ENCODE results near the gene POGZ. TPM values are rescaled to one million over a fixed set of nuclear protein-coding genes. Genes with fewer than 3 reads are reported as not detected.

POGZ gene, protein sequence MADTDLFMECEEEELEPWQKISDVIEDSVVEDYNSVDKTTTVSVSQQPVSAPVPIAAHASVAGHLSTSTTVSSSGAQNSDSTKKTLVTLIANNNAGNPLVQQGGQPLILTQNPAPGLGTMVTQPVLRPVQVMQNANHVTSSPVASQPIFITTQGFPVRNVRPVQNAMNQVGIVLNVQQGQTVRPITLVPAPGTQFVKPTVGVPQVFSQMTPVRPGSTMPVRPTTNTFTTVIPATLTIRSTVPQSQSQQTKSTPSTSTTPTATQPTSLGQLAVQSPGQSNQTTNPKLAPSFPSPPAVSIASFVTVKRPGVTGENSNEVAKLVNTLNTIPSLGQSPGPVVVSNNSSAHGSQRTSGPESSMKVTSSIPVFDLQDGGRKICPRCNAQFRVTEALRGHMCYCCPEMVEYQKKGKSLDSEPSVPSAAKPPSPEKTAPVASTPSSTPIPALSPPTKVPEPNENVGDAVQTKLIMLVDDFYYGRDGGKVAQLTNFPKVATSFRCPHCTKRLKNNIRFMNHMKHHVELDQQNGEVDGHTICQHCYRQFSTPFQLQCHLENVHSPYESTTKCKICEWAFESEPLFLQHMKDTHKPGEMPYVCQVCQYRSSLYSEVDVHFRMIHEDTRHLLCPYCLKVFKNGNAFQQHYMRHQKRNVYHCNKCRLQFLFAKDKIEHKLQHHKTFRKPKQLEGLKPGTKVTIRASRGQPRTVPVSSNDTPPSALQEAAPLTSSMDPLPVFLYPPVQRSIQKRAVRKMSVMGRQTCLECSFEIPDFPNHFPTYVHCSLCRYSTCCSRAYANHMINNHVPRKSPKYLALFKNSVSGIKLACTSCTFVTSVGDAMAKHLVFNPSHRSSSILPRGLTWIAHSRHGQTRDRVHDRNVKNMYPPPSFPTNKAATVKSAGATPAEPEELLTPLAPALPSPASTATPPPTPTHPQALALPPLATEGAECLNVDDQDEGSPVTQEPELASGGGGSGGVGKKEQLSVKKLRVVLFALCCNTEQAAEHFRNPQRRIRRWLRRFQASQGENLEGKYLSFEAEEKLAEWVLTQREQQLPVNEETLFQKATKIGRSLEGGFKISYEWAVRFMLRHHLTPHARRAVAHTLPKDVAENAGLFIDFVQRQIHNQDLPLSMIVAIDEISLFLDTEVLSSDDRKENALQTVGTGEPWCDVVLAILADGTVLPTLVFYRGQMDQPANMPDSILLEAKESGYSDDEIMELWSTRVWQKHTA (N-terminal part only)
- 162 TPM for polyA plus RNA-seq (ENCODE audit: insufficient read length)
- long read RNA-seq, donor 1, partial matches to known transcripts: 52 of 56 reads
- long read RNA-seq, donor 1, other reads (novel, unspliced or antisense): 0 of 56 reads
- long read RNA-seq, donor 2, full-length matches to known transcripts: 7 of 58 reads
- long read RNA-seq, donor 2, partial matches to known transcripts: 51 of 58 reads
- long read RNA-seq, donor 2, other reads (novel, unspliced or antisense): 0 of 58 reads
- long read RNA-seq, donor 3, full-length matches to known transcripts: 9 of 48 reads
- long read RNA-seq, donor 3, partial matches to known transcripts: 39 of 48 reads
- long read RNA-seq, donor 3, other reads (novel, unspliced or antisense): 0 of 48 reads
- long read RNA-seq, donor 4, partial matches to known transcripts: 0 of 2 reads
- long read RNA-seq, donor 4, other reads (novel, unspliced or antisense): 0 of 2 reads
- long read RNA-seq, donor 5, full-length matches to known transcripts: 4 of 15 reads
- long read RNA-seq, donor 5, partial matches to known transcripts: 11 of 15 reads
- long read RNA-seq, donor 5, other reads (novel, unspliced or antisense): 0 of 15 reads
- long read RNA-seq, donor 6, partial matches to known transcripts: 18 of 23 reads
- long read RNA-seq, donor 6, other reads (novel, unspliced or antisense): 0 of 23 reads
- long read RNA-seq, donor 7, full-length matches to known transcripts: 8 of 122 reads
- long read RNA-seq, donor 7, partial matches to known transcripts: 114 of 122 reads
- long read RNA-seq, donor 7, other reads (novel, unspliced or antisense): 0 of 122 reads
- long read RNA-seq, donor 8, full-length matches to known transcripts: 6 of 20 reads
- long read RNA-seq, donor 8, partial matches to known transcripts: 14 of 20 reads
- long read RNA-seq, donor 8, other reads (novel, unspliced or antisense): 0 of 20 reads

DNA sequence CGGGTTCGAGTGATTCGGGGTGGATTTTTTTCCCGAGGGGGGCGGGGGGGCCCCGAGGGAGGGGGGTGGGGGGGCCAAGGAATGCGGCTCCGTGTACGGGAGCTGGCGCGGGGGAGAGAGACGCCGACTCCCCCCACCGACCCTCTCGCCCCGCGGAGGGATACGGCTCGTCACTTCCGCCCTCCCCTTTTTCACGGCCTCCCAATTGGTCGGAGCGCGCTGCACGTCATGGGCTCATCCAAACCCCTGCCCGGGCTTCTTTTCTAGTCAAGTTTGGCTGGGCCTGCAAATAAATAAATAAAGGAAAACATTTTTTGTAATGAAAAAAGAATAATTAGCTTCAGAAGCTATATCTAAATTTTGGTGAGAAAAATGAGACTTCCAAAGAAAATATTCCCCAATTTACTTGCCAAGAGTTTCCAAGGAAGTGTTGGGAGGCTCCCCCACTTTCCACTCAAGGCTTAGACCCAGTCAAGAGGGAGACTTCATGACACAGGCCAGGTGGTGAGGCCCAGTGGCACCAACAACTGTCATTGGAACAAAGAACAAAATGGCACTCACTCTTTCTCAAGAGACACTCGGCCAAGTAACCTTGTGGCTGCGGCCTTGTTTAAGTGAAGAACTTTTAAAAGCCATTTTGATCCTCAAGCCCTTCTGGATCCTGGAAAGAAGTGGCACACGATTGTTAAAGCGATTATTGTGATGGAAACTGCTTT is at the start of gene POGZ:
POGZ (minus strand) TSS at position 164 of the 716 bp plus-strand sequence. CDS start 17,290 bp downstream, outside the sequence.
- peak; percentile 95 for DNase-seq

DNA sequence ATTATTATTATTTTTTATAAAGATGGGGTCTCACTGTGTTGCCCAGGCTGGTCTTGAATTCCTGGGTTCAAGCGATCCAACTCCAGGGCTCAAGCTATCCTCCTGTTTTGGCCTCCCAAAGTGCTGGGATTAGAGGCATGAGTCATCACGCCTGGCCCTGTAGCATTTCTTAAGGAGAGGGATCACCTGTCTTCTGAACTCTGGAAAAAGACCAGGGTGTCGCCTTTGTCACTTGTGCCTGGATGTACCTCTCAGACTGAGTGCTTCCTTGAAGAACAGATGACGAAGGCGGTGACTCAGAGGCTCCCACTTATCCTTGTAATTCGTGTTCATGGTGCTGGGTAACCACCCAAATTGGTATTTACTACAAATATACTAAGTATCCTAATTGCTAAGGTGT is 49.5 kb upstream of the POGZ start:
- no peak for DNase-seq

GRCh38 chr1:151504759-151505158 is 45.5 kb upstream of the POGZ start:
- DNase-seq: no peak

DNA sequence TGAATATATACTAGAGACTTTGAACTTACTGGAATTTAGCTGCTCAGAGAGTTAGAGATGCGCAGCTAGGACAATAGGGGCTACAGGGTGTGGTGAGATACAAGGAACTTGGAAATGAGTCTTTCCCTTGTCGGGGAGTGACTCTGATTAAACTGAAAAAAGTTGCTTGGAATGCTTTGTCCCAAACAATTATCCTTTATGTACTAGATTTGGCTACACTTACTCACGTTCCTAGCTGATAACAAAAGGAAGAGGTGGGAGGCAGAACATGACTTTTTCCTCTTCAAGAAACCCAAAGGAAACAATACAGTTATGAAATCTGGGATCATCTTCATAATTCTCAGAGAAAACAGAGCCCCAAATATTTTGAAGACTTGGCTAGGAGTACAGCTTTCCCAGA is 45.0 kb upstream of the POGZ start:
- DNase-seq: no peak

GRCh38 chr1:151502859-151503780 is 43.8 kb upstream of the POGZ start:
- DNase-seq: no peak

GRCh38 chr1:151502035-151502700 is 42.9 kb upstream of the POGZ start:
- no peak for DNase-seq

DNA sequence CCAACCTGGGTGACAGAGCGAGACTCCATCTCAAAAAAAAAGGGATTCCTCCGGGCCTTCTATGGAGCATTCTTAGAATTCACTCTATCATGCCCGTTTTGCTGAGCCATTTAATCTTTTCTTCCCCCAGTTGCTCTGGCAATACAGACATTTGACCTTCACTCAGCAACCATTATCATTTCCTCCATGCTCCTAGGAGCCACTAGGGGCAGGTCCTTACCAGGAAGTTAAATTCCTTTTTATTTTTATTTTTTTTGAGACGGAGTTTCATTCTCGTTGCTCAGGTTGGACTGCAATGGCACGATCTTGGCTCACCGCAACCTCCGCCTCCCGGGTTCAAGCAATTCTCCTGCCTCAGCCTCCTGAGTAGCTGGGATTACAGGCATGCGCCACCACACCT is 42.2 kb upstream of the POGZ start:
- DNase-seq: no peak

DNA sequence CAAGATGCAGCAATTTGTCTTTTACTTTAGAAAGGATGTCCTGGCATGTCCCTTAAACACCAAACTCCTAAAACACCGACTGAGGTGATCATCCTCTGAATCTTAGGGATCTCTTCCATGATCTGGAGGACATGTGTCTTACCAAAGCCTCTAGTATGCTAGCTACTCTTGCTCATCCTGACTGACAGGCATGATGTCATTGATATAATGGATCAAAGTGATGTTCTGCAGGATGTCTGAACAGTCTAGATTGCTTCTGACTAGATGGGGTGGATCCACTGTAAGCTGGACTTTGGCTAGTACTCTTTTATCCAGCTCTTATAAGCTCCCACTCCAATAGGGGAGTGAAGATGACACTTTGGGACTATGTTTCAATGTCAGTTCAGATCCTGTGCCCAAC is 40.6 kb upstream of the POGZ start:
- no peak for DNase-seq

DNA sequence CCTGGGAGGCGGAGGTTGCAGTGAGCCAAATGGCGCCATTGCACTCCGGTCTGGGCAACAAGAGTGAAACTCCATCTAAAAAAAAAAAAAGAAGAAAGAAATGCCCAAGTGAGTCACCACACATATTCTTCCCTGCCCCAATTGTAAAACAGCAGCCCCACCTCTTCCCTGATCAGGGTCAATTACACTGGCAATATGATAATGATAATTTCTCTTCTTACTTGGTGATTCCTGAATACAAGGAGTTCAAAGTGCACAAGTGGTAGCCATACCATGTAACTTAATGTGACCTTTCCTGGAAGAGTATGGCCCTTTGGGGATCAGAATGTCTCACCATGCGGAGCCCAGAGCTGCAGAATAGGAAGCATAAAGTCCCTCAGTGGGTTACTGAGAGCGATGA is 40.1 kb upstream of the POGZ start:
- DNase-seq: no peak

DNA sequence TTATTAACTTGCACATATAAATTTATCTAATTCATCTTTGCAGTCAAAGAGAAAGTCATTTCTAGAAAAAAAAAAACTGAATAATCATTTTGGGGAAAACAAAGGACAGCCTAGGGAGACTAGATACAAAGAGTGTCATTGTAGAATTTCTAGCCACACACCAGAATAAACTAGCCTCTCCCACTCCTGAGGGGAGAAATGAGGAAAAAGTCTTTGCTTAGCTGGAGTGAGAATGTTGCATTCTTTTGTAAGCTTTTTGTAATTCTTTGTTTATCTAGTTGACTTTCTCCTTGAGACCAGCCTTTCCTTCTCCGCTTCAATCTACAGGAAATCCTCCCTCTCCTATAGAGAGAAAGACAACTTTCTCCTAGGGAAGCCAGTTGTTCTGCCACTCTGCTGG is 36.0 kb upstream of the POGZ start:
- DNase-seq: no peak

GRCh38 chr1:151494741-151495281 is 35.5 kb upstream of the POGZ start:
- no peak for DNase-seq

DNA sequence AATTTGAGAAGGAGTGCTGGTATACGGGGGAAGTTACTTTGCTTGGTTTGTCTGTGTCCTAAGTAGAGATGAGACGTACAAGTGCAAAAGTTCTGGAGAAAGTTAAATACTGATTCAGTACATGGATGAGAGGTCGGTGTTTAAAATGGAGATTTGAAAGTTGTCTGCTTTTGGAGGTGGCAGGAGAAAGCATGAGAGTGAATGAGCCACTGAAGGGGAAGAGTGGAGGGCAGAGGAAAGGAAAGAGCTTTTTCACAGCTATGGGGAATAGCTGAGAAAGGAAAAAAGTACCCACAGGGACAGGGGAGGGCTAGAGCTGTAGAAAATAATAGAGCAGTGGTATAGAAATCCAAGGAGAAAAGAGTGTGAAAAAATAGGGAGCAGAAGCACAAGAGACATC is 33.7 kb upstream of the POGZ start:
- no peak for DNase-seq

- DNase-seq: no peak
Observed at GRCh38 chr1:151492120-151492519, 32.8 kb upstream of the POGZ start.

- no peak for DNase-seq
Observed at GRCh38 chr1:151491641-151492040, 32.3 kb upstream of the POGZ start.

GRCh38 chr1:151486557-151486956 is 27.3 kb upstream of the POGZ start:
- DNase-seq: no peak

DNA sequence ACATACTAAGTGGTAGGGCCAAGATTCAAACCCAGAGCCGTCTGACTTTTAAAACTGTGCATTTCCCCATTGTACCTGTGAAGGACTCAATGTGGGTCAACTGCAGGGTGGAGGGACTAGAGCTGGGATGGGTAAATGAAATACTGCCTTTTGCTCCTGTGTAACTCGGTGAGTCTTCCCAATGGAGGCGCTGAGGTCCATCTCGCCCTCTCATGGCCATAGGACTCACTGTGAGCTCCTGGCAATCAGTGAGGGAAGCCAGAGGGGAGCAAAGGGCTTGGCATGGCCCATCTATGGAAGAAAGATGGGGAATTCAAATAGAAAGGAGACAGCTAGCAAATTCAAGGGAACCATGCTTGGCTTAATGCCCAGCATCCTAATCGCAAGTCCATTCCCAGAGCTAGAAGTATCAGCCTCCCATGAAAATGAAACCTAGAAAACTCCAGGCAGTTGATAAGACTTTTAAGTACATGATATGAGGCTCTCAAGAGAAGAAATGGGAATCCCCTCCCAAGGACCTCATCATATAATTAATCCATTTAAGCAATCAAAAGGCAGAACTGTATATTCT is 26.5 kb upstream of the POGZ start:
- no peak for DNase-seq

GRCh38 chr1:151482017-151482416 is 22.7 kb upstream of the POGZ start:
- DNase-seq: no peak
